Midbrain (tissue), 1 donor: ENCODE data around the gene STOM.
"Not testable (repeated sequence)": the region's sequence is repeated elsewhere in the genome, so short reads cannot be mapped to it uniquely, and the experiment has no call there.

ENCODE experiments used
- DNase-seq: peaks from one replicate; lab custom pipeline; 2025; lab: John Stamatoyannopoulos, UW

STOM gene

DNA sequence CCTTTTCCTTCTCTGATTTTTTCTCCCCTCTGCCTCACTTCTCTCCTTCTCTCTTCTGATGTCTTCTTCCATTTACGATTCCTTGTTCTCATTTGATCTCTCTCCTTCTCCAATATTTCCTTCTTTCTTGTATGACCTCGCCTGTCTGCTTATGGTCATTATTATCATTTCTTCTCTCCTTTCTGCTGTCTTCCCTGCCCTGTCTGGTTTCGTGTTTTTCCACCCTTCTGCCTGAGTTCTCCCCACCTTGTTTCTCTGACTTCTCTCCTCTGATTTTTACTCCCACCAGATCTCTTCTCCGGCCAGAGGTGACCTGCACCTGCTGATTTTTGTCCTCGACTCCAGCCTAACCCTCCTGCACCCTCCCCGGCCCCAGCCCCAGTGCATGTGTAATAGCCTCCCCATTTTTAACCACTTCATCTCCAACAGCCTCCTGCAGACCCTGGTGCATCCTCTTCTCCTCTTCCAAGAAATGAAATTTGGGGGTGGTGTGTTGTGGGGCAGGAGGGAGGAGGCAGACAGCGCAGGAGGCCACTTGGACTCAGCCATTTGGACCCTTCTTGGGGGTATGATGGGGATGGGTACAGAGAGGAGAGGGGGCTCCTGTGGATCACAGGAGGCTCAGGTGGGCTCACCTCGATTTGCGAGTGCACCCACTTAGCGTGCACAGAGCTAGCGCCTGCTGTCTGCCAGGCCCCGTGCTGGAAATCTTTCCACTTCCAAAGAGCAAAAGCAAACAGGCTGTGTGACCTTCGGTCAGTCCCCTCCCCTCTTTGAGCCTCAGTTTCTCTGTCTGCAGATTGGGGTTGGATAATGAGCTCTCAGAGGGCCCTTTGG is 69.5 kb downstream of the STOM start:
- no peak for DNase-seq

DNA sequence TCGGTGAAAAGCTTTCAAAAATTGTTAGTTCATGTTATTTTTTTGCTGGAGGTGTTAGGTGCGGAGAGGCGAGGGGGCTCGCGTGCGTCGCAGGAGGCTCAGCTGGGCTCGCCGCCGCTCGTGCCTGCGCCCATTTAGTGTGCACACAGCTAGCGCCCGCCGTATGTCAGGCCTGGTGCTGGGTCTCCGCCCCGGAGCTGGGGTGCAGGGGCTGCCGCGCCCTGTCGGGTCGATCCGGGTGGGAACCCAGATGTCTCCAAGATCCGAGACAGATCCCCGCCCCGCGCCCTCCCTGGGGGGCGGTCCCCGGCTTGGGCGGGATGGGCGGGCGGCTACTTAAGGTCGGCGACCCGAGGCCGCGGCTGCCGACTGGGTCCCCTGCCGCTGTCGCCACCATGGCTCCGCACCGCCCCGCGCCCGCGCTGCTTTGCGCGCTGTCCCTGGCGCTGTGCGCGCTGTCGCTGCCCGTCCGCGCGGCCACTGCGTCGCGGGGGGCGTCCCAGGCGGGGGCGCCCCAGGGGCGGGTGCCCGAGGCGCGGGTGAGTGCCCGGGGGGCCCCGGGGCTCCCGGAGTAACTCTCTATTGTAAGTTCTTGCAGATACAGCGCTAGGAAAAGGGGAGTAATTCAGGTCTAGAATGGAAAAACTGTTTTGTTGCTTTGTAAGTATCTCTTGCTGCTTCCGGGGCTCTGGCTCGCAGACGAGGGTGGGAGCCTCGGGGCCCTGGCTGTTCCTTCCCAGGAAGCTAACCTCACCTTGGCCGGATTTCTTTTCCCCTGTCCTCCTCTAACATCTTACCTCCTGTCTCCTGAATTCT is 70.4 kb downstream of the STOM start:
- DNase-seq: peak; percentile 47

DNA sequence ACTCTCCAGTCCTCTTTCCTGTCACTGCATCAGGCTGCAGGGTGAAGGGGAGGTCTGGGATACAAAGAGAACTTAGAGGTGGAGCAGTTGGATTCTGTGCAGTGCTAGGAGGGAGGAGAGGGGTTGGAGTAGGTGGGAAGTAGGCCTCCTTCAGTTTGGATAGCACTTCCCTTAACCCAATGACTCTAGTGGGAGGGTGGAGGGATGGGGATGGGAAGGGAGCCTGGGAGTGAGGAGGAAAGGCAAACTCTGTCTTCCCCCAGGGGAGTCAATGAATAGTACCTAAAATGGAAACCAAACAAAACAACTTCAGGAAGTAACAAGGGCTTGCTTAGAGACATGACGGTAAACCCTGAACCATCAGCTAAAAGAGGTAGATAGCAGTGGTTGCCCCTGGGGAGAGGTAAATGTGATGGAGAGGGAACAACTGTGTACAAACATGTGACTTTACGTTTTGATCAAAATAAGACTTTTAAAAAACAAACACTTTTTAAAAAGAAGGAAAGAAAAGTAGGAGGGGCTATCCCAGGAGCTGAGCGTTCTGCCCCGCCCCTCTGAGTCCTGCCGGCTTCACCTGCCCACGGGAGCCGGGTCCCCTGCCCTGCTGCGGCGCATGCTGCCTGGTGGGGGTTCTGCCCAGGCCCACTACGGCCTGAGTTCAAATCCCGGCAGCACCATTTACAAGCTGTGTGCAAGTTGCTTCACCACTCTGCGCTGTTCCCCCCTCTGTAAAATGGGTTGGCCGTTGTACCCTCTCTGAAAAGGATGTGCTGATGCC is 71.2 kb downstream of the STOM start:
- peak; percentile 20 for DNase-seq

DNA sequence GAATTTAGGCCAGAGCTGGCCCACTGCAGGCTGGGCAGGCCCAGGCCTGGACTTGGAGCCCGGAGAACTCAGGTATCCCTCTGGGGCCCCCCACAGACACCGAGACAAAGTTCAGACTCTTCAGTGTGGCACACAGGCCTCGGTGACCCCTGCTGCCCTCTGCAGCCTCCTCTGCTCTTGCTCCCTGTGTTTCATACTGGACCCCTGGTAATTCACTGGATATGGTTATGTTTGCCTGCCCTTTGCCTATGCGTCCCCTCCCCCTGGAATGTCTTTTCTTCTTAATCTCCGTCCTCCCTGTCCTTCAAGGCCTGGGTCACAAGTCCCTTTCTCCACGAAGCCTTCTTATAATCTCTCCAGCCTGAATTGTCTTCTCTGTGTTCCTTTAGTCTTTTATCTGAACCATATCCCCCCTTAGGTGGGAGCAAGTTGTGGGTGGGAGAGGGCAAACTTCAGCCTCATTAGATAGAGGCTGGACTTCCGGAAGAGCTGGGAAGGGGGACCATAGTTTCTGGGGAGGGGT is 72.0 kb downstream of the STOM start:
- no peak for DNase-seq

DNA sequence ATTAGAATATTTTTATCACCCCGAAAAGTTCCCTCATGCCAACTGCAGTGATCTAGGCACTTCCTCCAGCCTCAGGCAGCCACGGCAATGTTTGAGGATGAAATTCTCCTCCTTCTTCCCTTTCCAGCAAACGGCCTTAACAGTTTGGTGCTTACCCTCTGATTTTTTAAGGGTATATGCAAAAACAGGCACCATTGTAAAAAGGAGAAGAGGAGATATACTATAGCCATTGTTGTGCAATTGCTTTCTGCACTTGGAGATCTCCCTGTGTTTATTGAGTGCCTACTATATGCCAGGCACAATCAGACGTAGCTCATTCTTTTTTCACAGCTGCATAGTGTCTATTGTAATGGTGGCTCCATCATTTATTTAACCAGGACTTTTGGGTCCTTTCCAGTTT is 72.7 kb downstream of the STOM start:
- peak; percentile 12 for DNase-seq

- no peak for DNase-seq
These were observed 73.6 kb downstream of the STOM start for GRCh38 chr9:121296213-121297127.

DNA sequence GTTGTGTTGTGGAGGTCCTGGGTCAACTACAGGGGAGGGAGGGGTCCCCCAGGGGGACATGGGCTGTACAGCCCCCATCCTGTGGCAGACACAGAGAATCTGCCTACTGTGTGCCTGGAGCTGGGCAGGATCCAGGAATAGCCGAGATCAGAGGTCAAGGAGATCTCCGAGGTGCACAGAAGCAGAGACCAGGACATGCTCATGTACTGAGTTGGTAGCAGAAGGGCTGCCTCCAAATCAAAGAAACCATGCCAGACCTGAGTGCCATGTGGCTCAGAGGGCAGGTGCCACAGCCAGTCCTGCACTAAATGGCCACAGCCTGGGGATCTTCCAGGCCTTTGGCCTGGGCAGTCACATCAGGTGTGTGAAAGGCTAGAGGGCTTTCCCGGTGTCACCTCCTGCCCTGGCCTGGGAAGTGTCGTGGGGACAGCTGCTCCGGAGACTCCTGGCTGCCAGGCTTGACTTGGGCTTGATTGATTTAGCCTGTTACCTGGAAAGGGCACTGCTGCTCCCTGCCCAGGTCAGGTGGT is 74.3 kb downstream of the STOM start:
- no peak for DNase-seq

DNA sequence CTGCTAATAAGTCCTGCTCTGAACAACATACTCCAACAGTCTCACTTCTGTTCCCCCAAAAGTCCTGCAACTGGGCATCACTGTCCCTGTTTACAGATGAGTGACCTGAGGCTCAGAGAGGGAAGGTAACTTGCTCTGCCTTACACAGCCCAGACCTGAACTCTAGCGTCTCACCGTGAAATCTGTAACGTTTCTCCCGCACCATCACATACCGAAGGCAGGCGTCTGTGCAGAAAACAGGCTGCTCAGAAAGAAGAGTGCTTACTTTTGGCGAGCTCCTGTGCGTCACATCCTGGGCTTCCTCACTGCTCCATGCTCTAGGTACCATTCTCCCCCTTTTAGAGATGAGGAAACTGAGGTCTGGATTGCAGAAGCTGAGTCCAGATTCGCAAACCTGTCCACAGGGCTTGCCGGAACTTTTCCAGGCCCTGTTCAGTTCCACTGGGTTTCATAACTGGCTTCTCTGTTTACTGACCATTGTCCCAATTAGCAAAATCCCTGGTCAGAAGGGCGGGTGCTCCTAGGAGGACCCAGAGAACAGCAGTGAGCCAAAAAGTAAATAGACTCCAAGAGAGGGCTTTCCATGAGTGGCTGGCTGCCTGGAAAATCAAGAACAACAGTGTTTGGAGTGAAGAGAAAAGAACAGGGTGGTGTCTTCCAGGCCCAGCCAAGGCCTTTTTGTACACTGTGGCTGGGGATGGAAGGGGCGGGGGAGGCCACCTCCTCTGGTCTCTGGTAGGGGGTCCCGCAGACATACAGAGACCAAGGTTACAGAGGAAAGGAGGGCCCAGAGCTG is 75.0 kb downstream of the STOM start:
- peak; percentile 71 for DNase-seq

DNA sequence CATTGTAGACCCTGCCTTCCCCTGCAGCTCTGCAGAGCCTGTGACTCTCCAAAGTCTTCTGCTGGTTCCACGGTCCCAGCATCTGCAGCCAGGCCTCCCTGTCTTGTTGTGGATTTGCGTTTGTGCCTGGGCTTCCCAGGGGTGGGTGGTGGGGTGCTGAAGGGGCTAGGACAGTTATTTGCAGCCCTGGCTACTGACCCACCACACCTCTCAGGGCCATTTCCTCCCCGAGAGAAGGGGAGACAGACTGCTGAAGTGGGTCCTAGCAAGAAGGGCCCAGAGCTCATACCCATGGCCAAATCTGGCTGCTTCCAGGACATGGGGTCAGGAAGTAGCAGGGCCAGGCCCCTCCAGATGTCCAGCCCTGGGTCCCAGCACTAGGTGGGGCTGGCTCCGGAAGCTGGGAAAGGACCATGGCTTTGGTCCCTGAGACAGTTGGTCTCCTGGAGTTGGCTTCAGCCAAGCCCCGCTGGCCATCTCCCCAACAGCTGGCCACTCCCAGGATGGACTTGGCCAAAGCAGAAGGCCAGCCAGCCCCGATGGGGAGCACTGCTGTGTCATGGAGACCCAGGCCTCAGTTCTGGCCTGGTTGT is 75.8 kb downstream of the STOM start:
- DNase-seq: no peak

DNA sequence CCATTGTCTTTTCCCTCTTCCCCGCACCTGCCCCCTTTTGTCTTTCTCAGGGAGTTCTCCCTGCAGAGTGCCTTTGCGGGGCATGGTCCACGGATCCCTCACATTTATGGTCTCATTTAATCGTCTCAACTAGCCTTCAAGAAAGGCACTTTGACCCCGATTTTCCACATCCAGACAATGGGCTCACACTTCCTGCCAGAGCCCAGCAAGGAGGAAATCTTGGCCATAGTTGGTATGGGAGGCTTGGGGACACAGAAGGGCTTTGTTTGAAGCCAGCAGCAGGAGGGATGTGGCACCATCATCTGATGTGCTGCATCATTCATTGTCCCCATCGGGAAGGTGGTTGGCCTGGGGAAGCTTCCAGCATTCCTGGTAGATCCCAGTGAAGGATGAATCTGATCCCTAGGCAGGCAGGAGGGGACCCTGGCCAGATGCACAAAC is 77.2 kb downstream of the STOM start:
- DNase-seq: peak; percentile 74

DNA sequence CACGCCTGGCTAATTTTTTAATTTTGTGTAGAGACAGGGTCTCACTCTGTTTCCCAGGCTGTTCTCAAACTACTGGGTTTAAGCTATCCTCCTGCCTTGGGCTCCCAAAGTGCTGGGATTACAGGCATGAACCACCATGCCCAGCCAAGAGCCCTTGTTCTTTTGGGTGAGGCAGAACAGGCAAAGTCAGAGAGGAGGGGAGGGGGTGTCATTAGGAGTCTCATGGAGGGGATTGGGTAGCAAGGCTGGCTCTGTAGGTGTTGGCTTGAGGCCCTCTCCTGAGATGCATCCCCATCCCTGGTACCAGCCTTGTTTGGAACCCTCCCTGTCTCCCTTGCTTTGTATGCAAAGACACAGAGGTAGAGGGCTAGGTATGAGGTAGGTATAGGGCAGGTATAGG is 78.0 kb downstream of the STOM start:
- DNase-seq: no peak

DNA sequence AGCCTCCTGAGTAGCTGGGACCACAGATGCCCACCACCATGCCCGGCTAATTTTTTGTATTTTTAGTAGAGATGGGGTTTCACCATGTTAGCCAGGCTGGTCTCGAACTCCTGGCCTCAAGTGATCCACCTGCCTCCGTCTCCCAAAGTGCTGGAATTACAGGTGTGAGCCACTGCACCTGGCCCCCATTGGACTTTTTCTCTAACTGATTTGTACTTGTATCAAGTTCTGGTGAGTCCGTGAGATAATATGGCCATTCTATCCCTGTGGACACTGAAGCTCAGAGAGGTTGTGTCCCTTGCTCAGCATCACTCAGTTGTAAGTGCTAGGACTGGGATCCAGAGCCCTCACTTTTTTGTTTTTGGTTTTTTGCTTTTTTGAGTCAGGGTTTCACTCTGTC is 78.5 kb downstream of the STOM start:
- DNase-seq: not testable (repeated sequence)

DNA sequence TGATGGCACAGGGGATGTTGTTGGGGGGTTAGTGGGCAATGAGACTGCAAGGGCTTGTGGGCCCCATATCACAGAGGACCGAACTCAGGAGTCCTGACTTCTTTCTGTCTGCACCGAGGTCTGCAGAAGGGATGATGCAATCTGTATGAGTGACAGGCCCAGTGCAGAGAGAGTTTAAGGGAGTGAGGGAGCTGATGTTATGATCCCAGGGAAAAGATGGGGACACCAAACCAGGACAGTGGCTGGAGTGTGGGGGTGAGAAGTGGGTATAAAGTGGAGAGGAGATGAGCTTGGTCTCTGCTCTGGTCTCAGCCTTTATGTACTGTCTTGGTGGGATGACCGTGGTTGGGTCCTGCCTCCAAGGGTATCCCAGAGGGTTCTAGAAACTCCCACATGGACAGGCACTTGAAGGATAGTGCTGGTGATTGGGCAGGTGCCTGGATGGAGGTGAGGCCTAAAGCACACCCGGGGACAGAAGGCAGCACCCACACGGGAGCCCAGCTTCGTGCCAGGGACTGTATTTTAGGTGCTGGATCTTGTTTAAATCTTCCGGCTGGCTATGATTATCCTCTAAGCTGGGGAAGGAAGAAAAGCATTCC is 80.2 kb downstream of the STOM start:
- no peak for DNase-seq

DNA sequence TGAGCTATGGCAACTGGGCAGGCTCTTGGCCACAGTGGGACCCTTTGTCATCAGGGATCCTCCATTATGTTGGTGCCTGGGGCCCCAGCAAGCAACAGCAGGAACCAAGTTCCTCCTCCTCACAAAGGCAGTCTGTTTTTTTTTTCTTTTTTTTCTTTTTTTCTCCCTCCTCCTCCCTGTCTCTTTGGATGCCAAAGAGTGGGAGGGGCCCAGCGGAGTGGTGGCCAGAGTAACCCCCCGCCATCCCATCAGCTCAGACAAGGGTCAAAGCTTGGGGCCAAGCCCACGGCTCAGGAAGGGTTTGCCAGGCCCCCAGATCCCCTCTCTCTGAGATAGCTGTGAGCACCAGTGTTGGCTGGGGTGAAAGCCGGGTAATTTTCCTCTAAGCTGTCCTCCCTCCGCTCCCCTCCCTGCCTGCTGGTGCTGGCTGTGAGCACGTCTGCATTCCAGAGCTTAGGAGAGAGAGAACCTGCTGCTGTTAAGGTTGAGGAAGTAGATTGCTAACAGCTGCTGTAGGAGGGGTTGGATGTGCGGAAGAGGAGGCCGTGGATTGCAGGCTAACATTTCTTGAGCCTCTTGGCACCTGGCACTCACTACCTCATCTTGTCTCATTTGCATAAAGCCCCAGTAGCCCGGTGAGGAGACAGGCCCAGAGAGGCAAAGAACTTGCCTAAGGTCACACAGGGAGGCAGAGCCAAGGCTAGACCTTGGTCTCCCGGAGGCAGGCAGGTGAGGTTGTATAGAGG is 80.9 kb downstream of the STOM start:
- DNase-seq: peak; percentile 80
